ENCODE results near the gene CTAGE9. TPM values are rescaled to one million over a fixed set of nuclear protein-coding genes. Genes with fewer than 3 reads are reported as not detected.

CTAGE9 gene
- total RNA-seq, 4 donors from 2014 or later, result not detected

- Histone ChIP-seq H3K9me3 (no peaks in the 10 kb centered on the region), H3K4me3 (no peak overlapping the region), H3K36me3 (no peaks in the 10 kb centered on the region), H3K27ac (no peak overlapping the region), H3K4me1 (no peaks in the 10 kb centered on the region), H3K27me3 (no peaks in the 10 kb centered on the region)
- intact Hi-C loops (cut with DNase I; ENCODE audit: low total_unique reads) (no loop called here), in situ Hi-C loops (cut with MboI; ENCODE audit: low sequenced_read_pairs in 4 of 4) (no loop called here)
- no peak for ATAC-seq
- no peak for TF ChIP-seq POLR2A (IDR thresholded peaks at IDR 0.05)
- no peak for TF ChIP-seq CTCF (IDR thresholded peaks at IDR 0.05 in 4 of 5, conservative IDR thresholded peaks at IDR 0.05 in 1 of 5)
- DNase-seq, result no peak
Measured at GRCh38 chr6:131730264-131730663, 19.4 kb upstream of the CTAGE9 start.

- in situ Hi-C loops (cut with MboI; ENCODE audit: low sequenced_read_pairs in 4 of 4) (no loop called here), intact Hi-C loops (cut with DNase I; ENCODE audit: low total_unique reads) (no loop called here)
- no peak for TF ChIP-seq CTCF (IDR thresholded peaks at IDR 0.05 in 4 of 5, conservative IDR thresholded peaks at IDR 0.05 in 1 of 5)
- no peak for TF ChIP-seq POLR2A (IDR thresholded peaks at IDR 0.05)
- DNase-seq (no peak), ATAC-seq (no peak)
- no peaks in the 10 kb centered on the region for H3K4me1 ChIP-seq
- H3K36me3 ChIP-seq, result no peaks in the 10 kb centered on the region
- no peaks in the 10 kb centered on the region for H3K27me3 ChIP-seq
- H3K27ac ChIP-seq, result no peak overlapping the region
- H3K4me3 ChIP-seq, result no peak overlapping the region
- H3K9me3 ChIP-seq, result no peaks in the 10 kb centered on the region
Measured at GRCh38 chr6:131729550-131729949, 18.7 kb upstream of the CTAGE9 start.

- Histone ChIP-seq H3K4me3 (no peak overlapping the region), H3K9me3 (no peaks in the 10 kb centered on the region), H3K36me3 (no peaks in the 10 kb centered on the region), H3K27me3 (no peaks in the 10 kb centered on the region), H3K27ac (no peak overlapping the region), H3K4me1 (no peaks in the 10 kb centered on the region)
- in situ Hi-C loops (cut with MboI; ENCODE audit: low sequenced_read_pairs in 4 of 4), result no loop called here
- no peak for ATAC-seq
- TF ChIP-seq CTCF (IDR thresholded peaks at IDR 0.05 in 4 of 5, conservative IDR thresholded peaks at IDR 0.05 in 1 of 5) (no peak), POLR2A (IDR thresholded peaks at IDR 0.05) (no peak)
- intact Hi-C loops (cut with DNase I; ENCODE audit: low total_unique reads), result no loop called here
- no peak for DNase-seq
Measured at GRCh38 chr6:131728296-131728939, 17.6 kb upstream of the CTAGE9 start.

GRCh38 chr6:131727868-131728267 lies 17.1 kb upstream of the CTAGE9 start:
- ATAC-seq, result no peak
- Histone ChIP-seq H3K27me3 (no peaks in the 10 kb centered on the region), H3K27ac (no peak overlapping the region), H3K4me1 (no peaks in the 10 kb centered on the region), H3K9me3 (no peaks in the 10 kb centered on the region), H3K4me3 (no peak overlapping the region), H3K36me3 (no peaks in the 10 kb centered on the region)
- intact Hi-C loops (cut with DNase I; ENCODE audit: low total_unique reads) (no loop called here), in situ Hi-C loops (cut with MboI; ENCODE audit: low sequenced_read_pairs in 4 of 4) (no loop called here)
- no peak for TF ChIP-seq CTCF (IDR thresholded peaks at IDR 0.05 in 4 of 5, conservative IDR thresholded peaks at IDR 0.05 in 1 of 5)
- no peak for TF ChIP-seq POLR2A (IDR thresholded peaks at IDR 0.05)
- no peak for DNase-seq

- no peak overlapping the region for H3K4me3 ChIP-seq
- intact Hi-C loops (cut with DNase I; ENCODE audit: low total_unique reads) (no loop called here), in situ Hi-C loops (cut with MboI; ENCODE audit: low sequenced_read_pairs in 4 of 4) (no loop called here)
- DNase-seq (no peak), ATAC-seq (no peak)
- H3K36me3 ChIP-seq, result no peaks in the 10 kb centered on the region
- no peak overlapping the region for H3K27ac ChIP-seq
- no peaks in the 10 kb centered on the region for H3K4me1 ChIP-seq
- H3K27me3 ChIP-seq, result no peaks in the 10 kb centered on the region
- TF ChIP-seq POLR2A (IDR thresholded peaks at IDR 0.05) (no peak), CTCF (IDR thresholded peaks at IDR 0.05 in 4 of 5, conservative IDR thresholded peaks at IDR 0.05 in 1 of 5) (no peak)
- H3K9me3 ChIP-seq, result no peaks in the 10 kb centered on the region
Measured at GRCh38 chr6:131727467-131727866, 16.6 kb upstream of the CTAGE9 start.

All from gastrocnemius medialis (tissue), 4 donors.